Head of caudate nucleus (tissue), 42 donors: ENCODE data around the gene NECAB2.
A peak's percentile ranks its signal among the peaks of the same experiment; 100 is the strongest.

ENCODE experiments used
- DNase-seq, 42 donors: peaks; one replicate each; pipeline versions ENCODE4 v3.0.0 to v3.0.0-alpha.2; 2020 to 2021; ENCODE audit warnings: mixed read lengths in 7 of 42
- intact Hi-C: fragments of 100-400 bp; cut with DNase I; formaldehyde crosslinking; loops from one replicate; pipeline ENCODE4 v1.15.0; 2022

Gene NECAB2

DNA sequence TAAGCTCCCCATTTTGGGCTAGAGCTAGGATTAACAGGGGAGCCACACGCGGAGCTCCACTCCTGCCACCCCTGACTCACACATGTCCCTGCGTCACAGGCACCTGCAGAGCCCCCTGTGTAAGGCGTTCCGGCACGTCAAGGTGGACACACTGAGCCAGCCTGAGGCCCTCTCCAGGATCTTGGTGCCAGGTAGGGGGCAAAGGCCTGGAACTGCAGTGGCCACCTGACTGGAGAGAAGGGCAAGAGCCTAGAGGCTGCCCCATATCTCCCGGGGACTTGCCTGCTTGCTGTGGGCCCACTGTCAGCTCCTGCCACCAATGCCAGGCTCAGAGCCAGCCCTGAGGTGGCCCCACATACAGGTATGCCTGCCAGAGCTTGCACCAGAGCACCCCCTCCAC, 33.7 kb downstream of the NECAB2 start:
- no peak for DNase-seq
- intact Hi-C loops: no loop called here

DNA sequence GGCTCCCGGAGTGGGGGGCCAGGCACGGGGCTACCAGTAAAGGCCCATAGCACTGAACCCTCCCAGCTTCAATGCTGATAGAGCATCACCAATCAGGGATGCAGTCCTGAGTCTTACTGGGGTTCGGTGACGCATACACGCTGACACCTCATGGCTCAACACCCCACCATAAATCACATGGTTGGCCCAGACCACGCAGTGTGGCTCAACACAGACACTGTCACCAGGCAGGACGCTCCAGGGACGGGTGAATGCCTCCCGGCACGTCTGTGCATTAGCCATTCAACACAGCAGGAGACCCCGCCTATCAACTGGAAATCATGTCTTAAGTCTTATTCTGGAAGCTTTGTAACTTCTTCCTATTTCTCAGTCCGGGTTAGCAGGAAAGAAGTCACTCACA, 35.0 kb downstream of the NECAB2 start:
- DNase-seq: no peak
- intact Hi-C loops: no loop called here

DNA sequence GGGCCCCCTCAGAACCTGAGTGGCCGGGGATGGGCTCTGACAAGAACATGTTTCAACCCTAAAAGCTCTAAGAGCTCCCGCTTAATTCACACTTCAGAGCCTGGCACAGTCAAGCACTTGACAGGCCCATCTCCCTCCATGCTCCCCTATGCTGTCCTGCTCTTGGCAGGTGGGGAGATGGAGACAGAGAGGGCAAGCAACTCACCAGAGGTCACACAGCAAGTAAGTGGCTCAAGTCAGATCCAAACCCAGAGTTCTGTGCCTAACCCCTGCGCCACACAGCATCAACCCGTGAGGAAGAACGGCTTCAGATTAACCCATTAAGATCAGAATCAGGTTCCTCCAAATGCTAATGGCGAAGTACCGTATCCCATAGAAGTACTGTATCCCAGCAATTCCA, 36.4 kb downstream of the NECAB2 start:
- intact Hi-C loops: no loop called here
- no peak for DNase-seq

DNA sequence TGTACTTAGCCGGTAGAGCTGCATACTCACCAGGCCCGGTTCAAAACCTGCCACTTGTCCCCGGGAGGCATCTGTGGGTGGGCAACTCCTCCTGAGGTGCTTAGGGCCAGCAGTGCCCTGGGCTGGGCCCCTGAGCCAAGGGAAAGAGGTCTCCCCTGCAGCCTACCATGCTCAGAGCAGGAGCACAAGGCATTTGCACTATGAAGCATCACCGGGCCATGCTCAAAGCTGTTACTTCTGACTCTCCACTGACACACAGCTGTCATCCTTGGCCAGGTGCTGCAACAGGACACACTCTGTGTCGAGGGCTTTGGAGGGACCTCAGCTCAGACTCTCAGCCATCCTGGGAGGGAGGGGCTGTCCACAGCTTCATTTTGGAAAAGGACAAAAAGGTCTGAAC, 37.3 kb downstream of the NECAB2 start:
- intact Hi-C loops: no loop called here
- DNase-seq: no peak

- no peak for DNase-seq
- intact Hi-C loops: no loop called here
Observed at GRCh38 chr16:84007520-84007919, 39.5 kb downstream of the NECAB2 start.

GRCh38 chr16:84007965-84008364, 39.9 kb downstream of the NECAB2 start:
- no peak for DNase-seq
- intact Hi-C loops: no loop called here

DNA sequence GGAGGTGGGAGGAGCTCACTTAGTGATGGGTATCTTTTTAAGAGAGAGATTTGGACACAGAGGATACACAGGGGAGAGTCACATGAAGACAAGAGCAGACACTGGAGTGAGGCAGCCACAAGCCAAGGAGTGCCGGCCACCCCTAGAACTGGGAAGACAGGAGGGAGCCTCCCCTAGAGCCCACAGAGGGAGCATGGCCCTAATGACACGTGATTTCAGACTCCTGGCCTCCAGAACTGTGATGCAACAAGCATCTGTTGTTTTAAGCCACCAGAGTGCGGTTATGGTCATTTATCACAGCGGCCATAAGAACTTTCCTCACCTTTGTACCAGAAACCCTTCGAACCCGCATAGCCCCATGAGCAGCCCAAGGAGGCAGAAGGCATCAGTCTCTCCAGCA, 41.2 kb downstream of the NECAB2 start:
- intact Hi-C loops: no loop called here
- DNase-seq: no peak

DNA sequence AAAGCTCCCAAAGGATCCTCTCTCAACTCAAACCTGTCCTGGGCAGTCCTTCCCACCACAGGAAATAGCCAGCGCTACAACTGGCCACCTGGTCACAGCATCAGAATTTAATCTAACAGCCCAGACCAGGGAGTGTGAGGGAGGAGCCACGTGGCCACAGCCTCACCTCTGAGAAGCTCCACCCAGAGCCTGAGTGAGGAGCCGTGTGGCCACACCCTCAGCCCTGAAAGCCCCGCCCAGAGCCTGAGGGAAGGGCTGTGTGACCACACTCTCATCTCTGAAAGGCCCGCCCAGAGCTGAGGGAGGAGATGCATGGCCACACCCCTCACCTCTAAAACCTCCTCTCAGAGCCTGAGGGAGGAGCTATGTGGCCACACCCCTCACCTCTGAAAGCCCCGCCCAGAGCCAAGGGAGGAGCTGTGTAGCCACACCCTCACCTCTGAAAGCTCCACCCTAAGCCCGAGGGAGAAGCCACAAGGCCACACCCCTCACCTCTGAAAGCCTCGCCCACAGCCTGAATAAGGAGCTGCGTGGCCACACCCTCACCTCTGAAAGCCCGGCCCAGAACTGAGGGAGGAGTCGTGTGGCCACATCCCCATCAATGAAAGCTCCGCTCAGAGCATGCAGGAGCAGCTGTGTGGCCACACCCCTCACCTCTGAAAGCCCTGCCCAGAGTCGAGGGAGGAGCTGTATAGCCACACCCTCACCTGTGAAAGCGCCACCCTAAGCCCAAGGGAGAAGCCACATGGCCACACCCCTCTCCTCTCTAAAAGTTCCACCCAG, 45.9 kb downstream of the NECAB2 start:
- intact Hi-C loops: no loop called here
- DNase-seq: peak in 29 of 42 donors; percentile 16 to 88 (median 46)

DNA sequence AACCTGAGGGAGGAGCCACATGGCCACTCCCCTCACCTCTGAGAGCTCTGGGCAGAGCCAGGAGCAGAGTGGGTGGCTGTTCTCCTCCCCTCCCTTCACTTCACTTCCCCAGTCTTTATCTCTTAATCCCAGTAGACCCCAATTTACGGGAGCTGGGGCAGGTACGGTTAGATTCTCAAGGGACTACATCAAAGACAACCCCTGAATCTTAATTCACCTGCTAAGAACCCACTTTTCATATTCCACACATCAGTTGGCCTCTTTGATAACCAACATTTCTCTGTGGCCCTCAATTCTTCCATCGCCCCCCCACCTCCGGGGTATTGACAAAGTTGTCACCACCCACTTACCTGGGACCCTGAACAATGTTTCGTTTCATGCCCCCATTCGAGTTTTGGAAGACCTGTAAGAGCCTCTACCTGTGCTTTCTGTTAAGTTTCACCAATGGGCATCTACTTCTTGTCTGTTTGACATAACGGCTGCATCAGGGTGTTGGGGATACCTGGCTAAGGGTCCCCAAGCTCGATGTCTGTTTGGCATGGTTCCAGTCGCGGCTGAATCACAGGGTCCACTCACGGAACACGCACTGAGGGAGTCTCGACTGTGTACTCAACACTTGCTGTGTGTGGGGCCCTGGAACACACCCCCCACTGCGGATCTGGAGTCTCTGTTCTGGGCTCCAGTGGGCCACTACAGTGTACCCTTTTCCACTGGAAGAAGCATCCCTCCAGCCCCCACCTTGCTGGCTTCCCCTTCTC, 46.7 kb downstream of the NECAB2 start:
- DNase-seq: no peak
- intact Hi-C loops: no loop called here

- DNase-seq: no peak
- intact Hi-C loops: no loop called here
Observed at GRCh38 chr16:84015399-84015798, 47.4 kb downstream of the NECAB2 start.

DNA sequence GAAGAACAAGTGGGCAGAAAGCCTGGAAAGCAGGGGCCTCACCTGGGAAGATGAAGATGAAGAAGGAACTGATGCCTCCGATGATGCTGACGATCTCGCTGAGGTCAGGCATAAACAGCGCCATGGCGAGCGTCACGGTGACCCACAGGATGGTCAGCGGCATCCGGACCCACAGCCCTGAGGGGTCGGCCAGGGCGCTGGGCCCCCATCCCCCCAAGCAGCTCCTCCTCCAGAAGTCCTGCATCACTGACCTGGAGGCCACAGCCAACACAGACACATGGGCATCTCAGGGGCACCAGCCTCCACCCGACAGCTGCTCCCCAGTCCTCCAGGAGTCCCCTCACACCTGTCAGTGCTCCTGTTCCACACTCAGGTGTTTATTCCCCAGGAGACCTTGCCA, 48.4 kb downstream of the NECAB2 start:
- no peak for DNase-seq
- intact Hi-C loops: no loop called here

GRCh38 chr16:84018710-84019109, 50.7 kb downstream of the NECAB2 start:
- intact Hi-C loops: no loop called here
- no peak for DNase-seq

- no peak for DNase-seq
- intact Hi-C loops: no loop called here
Observed at GRCh38 chr16:84020353-84020752, 52.3 kb downstream of the NECAB2 start.

DNA sequence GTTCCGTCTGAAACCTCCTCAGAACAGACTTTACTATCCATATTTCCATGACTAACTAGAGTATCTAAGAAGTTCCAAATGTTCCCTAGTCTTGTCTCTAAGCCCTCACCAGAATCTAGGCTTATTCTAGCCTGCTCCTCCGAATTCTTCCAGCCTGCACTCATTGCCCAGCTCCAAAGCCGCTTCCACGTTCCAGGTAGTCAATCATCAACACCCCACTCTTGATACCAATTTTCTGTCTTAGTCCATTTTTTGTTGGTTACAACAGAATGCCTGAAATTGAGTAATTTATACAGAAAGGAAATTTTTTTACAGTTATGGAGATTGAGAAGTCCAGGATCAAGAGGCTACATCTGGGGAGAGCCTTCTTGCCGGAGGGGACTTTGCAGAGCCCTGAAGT, 53.4 kb downstream of the NECAB2 start:
- DNase-seq: no peak
- intact Hi-C loops: no loop called here

- no peak for DNase-seq
- intact Hi-C loops: no loop called here
Observed at GRCh38 chr16:84022644-84023043, 54.6 kb downstream of the NECAB2 start.

DNA sequence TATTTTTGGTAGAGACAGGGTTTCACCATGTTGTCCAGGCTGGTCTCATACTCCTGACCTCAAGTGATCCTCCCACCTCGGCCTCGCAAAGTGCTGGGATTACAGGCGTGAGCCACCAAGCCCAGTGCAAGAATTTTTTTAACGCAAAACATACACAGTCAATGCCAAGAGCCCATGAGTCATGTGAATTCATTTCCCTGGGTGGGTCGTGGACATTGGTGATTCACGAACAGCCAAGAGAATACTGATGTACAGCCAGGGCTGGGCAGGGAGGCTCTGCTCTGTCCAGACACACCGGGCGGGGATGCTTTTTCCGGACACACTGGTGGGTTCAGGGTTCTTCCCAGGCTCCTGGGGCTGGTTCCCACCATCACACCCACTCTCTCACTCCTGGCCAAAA, 56.8 kb downstream of the NECAB2 start:
- intact Hi-C loops: no loop called here
- DNase-seq: no peak

DNA sequence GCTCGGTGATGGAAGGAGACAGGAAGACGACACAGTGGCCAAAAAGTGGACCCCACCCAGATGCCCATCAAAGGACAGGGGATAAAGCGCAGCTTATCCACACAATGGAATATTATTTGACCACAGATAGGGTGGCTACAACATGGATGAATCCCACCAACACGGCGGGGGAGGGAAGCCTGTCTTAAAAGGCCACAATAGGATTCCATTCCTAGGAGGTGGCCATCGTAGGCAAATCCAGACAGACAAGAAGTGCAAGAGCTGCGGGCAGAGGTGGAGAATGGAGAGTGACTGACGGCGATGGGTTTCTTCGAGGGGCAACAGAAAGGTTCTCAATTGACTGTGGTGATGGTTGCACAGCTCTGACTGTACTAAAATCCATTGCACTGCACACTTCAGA, 58.6 kb downstream of the NECAB2 start:
- DNase-seq: no peak
- intact Hi-C loops: no loop called here

- intact Hi-C loops: no loop called here
- DNase-seq: peak in 25 of 42 donors; percentile 12 to 74 (median 39)
Observed at GRCh38 chr16:84027625-84028024, 59.6 kb downstream of the NECAB2 start.

- intact Hi-C loops: no loop called here
- peak in 3 of 42 donors; percentile 14 to 50 (median 48) for DNase-seq
Observed at GRCh38 chr16:84029297-84030047, 61.4 kb downstream of the NECAB2 start.

GRCh38 chr16:84031556-84031955, 63.5 kb downstream of the NECAB2 start:
- intact Hi-C loops: no loop called here
- DNase-seq: no peak
